Measurements from ENCODE around the gene CST3. TPM values are rescaled to one million over a fixed set of nuclear protein-coding genes. Genes with fewer than 3 reads are reported as not detected.

CST3 gene
- total RNA-seq, 1 donor from 2014 or later: 727 TPM

DNA sequence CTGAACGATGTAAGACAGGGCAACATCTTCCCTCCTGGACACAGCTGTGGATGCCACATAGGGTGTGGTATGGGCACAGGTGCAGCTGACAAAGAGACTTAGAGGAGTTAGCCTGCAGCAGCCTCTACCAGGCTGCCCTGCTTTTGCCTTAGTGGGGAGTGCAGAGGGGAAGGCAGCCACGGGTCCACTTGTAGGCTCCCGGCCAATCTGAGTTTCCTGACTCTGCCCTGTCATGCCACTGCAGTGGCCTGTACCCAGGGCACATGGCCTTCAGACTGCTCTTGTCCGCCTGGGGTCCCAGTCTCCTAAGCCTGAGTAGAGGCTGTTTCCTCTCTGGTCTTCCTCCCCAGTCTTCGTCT lies 52.3 kb downstream of the CST3 start:
- no peaks in the 10 kb centered on the region for H3K36me3 ChIP-seq
- H3K27me3 ChIP-seq (ENCODE audit: low read depth): no peaks in the 10 kb centered on the region
- H3K9me3 ChIP-seq: no peaks in the 10 kb centered on the region
- DNase-seq (no peak), ATAC-seq (peak in 1 of 2 donors; percentile 13)
- intact Hi-C loops (cut with DNase I): no loop called here
- H3K4me3 ChIP-seq: no peak overlapping the region
- no peak overlapping the region for H3K27ac ChIP-seq
- no peaks in the 10 kb centered on the region for H3K4me1 ChIP-seq
- TF ChIP-seq, protein P1, sequence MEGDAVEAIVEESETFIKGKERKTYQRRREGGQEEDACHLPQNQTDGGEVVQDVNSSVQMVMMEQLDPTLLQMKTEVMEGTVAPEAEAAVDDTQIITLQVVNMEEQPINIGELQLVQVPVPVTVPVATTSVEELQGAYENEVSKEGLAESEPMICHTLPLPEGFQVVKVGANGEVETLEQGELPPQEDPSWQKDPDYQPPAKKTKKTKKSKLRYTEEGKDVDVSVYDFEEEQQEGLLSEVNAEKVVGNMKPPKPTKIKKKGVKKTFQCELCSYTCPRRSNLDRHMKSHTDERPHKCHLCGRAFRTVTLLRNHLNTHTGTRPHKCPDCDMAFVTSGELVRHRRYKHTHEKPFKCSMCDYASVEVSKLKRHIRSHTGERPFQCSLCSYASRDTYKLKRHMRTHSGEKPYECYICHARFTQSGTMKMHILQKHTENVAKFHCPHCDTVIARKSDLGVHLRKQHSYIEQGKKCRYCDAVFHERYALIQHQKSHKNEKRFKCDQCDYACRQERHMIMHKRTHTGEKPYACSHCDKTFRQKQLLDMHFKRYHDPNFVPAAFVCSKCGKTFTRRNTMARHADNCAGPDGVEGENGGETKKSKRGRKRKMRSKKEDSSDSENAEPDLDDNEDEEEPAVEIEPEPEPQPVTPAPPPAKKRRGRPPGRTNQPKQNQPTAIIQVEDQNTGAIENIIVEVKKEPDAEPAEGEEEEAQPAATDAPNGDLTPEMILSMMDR (IDR thresholded peaks at IDR 0.05): no peak

DNA sequence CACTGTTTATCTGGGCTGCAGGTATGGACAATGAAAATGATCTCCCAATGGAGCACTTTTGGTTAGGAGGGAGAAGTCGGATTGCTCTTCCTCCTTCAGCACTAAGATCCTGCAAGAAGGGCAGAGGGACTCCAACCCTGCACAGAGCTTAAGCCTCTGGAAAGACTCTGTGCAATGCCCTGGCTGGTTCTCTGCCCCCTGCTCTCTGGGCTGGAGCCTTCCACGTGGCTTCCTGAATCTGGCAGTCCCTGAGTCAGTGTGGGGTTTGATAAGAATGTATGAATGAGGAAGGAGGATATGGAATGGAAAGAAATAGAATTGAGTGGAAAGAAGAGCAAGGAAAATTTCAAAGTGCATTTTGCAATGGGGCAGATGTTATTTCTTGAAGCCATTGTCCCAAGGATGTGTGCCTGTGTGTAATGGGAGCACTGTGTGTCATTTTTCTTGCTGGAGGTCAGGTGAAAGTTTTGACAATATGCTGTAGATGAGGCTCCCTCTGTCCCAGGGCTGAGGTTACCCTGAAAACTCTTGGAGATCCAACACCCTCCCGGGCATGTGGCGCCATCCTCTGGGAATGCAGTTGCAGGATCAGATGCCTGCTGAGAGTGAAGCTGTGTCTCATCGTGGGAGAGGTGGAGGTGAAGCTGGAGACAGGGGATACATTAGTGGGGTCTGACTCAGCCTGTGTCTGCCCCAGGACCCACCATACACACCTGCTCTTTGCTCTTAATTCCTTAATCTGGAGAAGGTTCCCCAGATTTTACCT lies 53.1 kb downstream of the CST3 start:
- TF ChIP-seq, protein P1 (IDR thresholded peaks at IDR 0.05): no peak
- H3K27me3 ChIP-seq (ENCODE audit: low read depth): no peaks in the 10 kb centered on the region
- no peaks in the 10 kb centered on the region for H3K4me1 ChIP-seq
- H3K27ac ChIP-seq: no peak overlapping the region
- H3K36me3 ChIP-seq: no peaks in the 10 kb centered on the region
- no peaks in the 10 kb centered on the region for H3K9me3 ChIP-seq
- ATAC-seq (no peak), DNase-seq (no peak)
- no peak overlapping the region for H3K4me3 ChIP-seq
- intact Hi-C loops (cut with DNase I): no loop called here

Other genes starting within 250 kb of the CST3 start
- 11.0 TPM for gene NAPB, start 216.5 kb downstream of the CST3 start, total RNA-seq
- not detected for gene CSTL1, start 198.3 kb downstream of the CST3 start, total RNA-seq
- not detected for gene CST11, start 185.1 kb downstream of the CST3 start, total RNA-seq
- gene CST8, start 146.8 kb downstream of the CST3 start, total RNA-seq: not detected
- not detected for gene CST9L, start 69.5 kb downstream of the CST3 start, total RNA-seq
- gene CST9, start 32.0 kb downstream of the CST3 start, total RNA-seq: not detected
- not detected for gene CST4, start 51.1 kb upstream of the CST3 start, total RNA-seq
- not detected for gene CST1, start 113.0 kb upstream of the CST3 start, total RNA-seq
- gene CST2, start 188.8 kb upstream of the CST3 start, total RNA-seq: not detected
- not detected for gene CST5, start 241.8 kb upstream of the CST3 start, total RNA-seq